HepG2 (cell line): Measurements from ENCODE around the gene RUNDC1. TPM values are rescaled to one million over a fixed set of nuclear protein-coding genes. Genes with fewer than 3 reads are reported as not detected.

ENCODE experiments used
- CREB1 ChIP-seq, 2 experiments: fragments of 450-650 bp in 1 of 2; IDR thresholded peaks; 2 replicates each; pipeline ENCODE4 v1.6.1; 2016 to 2017; ENCODE audit warnings: control low read depth in 1 of 2, mild to moderate bottlenecking in 1 of 2, missing compliant biosample characterization in 1 of 2, missing genetic modification characterization in 1 of 2
- KMT2B ChIP-seq: IDR thresholded peaks from 2 replicates; pipeline ENCODE4 v1.6.1; 2016; ENCODE audit warnings: missing genetic modification reagents, missing compliant biosample characterization
- NR2F1 ChIP-seq, 2 experiments: fragments of 450-650 bp in 1 of 2; formaldehyde crosslinking in 1 of 2; IDR thresholded peaks; 2 replicates each; pipeline versions ENCODE4 v1.5.0 to v1.6.1; 2016 to 2020; ENCODE audit warnings: mild to moderate bottlenecking in 1 of 2, missing compliant biosample characterization in 1 of 2, missing genetic modification reagents in 1 of 2, moderate library complexity in 1 of 2
- PBX2 ChIP-seq: IDR thresholded peaks from 2 replicates; pipeline ENCODE4 v1.6.1; 2016; ENCODE audit warnings: control low read depth
- RAD21 ChIP-seq: fragments of 450-650 bp; formaldehyde crosslinking; IDR thresholded peaks from 2 replicates; pipeline ENCODE4 v1.5.0; 2020; ENCODE audit warnings: mild to moderate bottlenecking
- TERF1 ChIP-seq: sonication (generic); formaldehyde crosslinking; IDR thresholded peaks from 2 replicates; pipeline ENCODE4 v1.8.0; 2022; ENCODE audit warnings: mild to moderate bottlenecking, missing genetic modification reagents, moderate library complexity
- THAP11 ChIP-seq: IDR thresholded peaks from 2 replicates; pipeline ENCODE4 v1.6.1; 2016; ENCODE audit warnings: missing biosample characterization, missing genetic modification reagents
- TOPORS ChIP-seq: sonication (generic); formaldehyde crosslinking; IDR thresholded peaks from 2 replicates; pipeline ENCODE4 v1.8.0; 2023; ENCODE audit warnings: mild to moderate bottlenecking, missing genetic modification reagents
- ZBTB14 ChIP-seq: sonication (generic); formaldehyde crosslinking; IDR thresholded peaks from 2 replicates; pipeline ENCODE4 v1.4.0; 2020; ENCODE audit warnings: missing genetic modification reagents
- ZFAT ChIP-seq: sonication (generic); formaldehyde crosslinking; conservative IDR thresholded peaks from 2 replicates; pipeline ENCODE4 v1.8.1; 2023; ENCODE audit warnings: missing genetic modification reagents, inconsistent platforms
- ZHX1 ChIP-seq: sonication (generic); formaldehyde crosslinking; IDR thresholded peaks from 2 replicates; pipeline ENCODE4 v1.8.1; 2022; ENCODE audit warnings: low read depth, mild to moderate bottlenecking, missing genetic modification reagents
- ZMYM3 ChIP-seq: sonication (generic); formaldehyde crosslinking; IDR thresholded peaks from 2 replicates; pipeline ENCODE4 v1.5.1; 2020; ENCODE audit warnings: mild to moderate bottlenecking, missing genetic modification reagents
- ZNF235 ChIP-seq: sonication (generic); formaldehyde crosslinking; IDR thresholded peaks from 2 replicates; pipeline ENCODE4 v1.8.1; 2023; ENCODE audit warnings: mild to moderate bottlenecking, missing genetic modification reagents, borderline replicate concordance
- ZNF350 ChIP-seq: sonication (generic); formaldehyde crosslinking; IDR thresholded peaks from 2 replicates; pipeline ENCODE4 v1.4.0; 2020; ENCODE audit warnings: mild to moderate bottlenecking, low read depth, missing genetic modification reagents, borderline replicate concordance
- ZNF382 ChIP-seq: sonication (generic); formaldehyde crosslinking; IDR thresholded peaks from 2 replicates; pipeline ENCODE4 v1.5.0; 2020; ENCODE audit warnings: missing genetic modification reagents, mild to moderate bottlenecking, borderline replicate concordance
- polyA plus RNA-seq, 8 experiments: library from polyadenylated mRNA; depleted of rRNA in 3 of 8; stranded (reverse) in 7 of 8; unstranded in 1 of 8; fragments of >200 nt; fragmentation: Illumina TruSeq in 4 of 8; extraction: Trizol in 4 of 8; gene quantifications; 2 replicates each; pipeline versions ENCODE4 v1.2.1 to v1.2.3, GENCODE V29; 2011 to 2016; ENCODE audit warnings: low read depth in 4 of 8, missing spikeins in 1 of 8, mixed read lengths in 1 of 8; ENCODE audit not compliant: insufficient read depth in 1 of 8
- total RNA-seq, 5 experiments: library from RNA; depleted of rRNA; stranded (reverse); fragments of >200 nt; fragmentation: Illumina TruSeq; extraction: Trizol; gene quantifications; 2 replicates each; pipeline ENCODE4 v1.2.3, GENCODE V29; 2016; ENCODE audit warnings: low read depth in 1 of 5
- TF ChIP-seq, protein P1 (sequence below): sonication (generic); formaldehyde crosslinking; IDR thresholded peaks from 2 replicates; pipeline ENCODE4 v1.9.0; 2022; ENCODE audit warnings: missing genetic modification reagents, mild to moderate bottlenecking, borderline replicate concordance
- TF ChIP-seq, protein P2 (sequence below): fragments of 450-650 bp; IDR thresholded peaks from 2 replicates; pipeline ENCODE4 v1.6.1; 2017; ENCODE audit warnings: mild to moderate bottlenecking

RUNDC1 gene
- total and polyA plus RNA-seq, 2 of the 13 experiments (the other 11 are each of a cell fraction or from before 2014, with no cell fraction given) = 10.3 to 11.4 TPM

GRCh38 chr17:42979511-42980273 lies 673 bp upstream of the RUNDC1 start, which contains the start of gene PTGES3L (continued):
- TF ChIP-seq, protein P1, sequence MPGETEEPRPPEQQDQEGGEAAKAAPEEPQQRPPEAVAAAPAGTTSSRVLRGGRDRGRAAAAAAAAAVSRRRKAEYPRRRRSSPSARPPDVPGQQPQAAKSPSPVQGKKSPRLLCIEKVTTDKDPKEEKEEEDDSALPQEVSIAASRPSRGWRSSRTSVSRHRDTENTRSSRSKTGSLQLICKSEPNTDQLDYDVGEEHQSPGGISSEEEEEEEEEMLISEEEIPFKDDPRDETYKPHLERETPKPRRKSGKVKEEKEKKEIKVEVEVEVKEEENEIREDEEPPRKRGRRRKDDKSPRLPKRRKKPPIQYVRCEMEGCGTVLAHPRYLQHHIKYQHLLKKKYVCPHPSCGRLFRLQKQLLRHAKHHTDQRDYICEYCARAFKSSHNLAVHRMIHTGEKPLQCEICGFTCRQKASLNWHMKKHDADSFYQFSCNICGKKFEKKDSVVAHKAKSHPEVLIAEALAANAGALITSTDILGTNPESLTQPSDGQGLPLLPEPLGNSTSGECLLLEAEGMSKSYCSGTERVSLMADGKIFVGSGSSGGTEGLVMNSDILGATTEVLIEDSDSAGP (CRISPR knock-in tag) = no peak
- TF ChIP-seq KMT2B (CRISPR knock-in tag) = no peak; the same call in 1 of the 2 replicates
- no peak for TF ChIP-seq CREB1 (IDR thresholded peaks at IDR 0.05)
- TF ChIP-seq CREB1 (CRISPR knock-in tag; IDR thresholded peaks at IDR 0.05) = no peak
- no peak for TF ChIP-seq PBX2 (CRISPR knock-in tag)
- TF ChIP-seq ZBTB14 (CRISPR knock-in tag) = no peak
- TF ChIP-seq ZFAT (CRISPR knock-in tag) = no peak
- TF ChIP-seq, protein P2, sequence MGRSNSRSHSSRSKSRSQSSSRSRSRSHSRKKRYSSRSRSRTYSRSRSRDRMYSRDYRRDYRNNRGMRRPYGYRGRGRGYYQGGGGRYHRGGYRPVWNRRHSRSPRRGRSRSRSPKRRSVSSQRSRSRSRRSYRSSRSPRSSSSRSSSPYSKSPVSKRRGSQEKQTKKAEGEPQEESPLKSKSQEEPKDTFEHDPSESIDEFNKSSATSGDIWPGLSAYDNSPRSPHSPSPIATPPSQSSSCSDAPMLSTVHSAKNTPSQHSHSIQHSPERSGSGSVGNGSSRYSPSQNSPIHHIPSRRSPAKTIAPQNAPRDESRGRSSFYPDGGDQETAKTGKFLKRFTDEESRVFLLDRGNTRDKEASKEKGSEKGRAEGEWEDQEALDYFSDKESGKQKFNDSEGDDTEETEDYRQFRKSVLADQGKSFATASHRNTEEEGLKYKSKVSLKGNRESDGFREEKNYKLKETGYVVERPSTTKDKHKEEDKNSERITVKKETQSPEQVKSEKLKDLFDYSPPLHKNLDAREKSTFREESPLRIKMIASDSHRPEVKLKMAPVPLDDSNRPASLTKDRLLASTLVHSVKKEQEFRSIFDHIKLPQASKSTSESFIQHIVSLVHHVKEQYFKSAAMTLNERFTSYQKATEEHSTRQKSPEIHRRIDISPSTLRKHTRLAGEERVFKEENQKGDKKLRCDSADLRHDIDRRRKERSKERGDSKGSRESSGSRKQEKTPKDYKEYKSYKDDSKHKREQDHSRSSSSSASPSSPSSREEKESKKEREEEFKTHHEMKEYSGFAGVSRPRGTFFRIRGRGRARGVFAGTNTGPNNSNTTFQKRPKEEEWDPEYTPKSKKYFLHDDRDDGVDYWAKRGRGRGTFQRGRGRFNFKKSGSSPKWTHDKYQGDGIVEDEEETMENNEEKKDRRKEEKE = no peak
- no peak for TF ChIP-seq TOPORS
- no peak for TF ChIP-seq NR2F1 (CRISPR knock-in tag; IDR thresholded peaks at IDR 0.05)
- TF ChIP-seq ZMYM3 (CRISPR knock-in tag) = no peak
- no peak for TF ChIP-seq RAD21
- TF ChIP-seq ZHX1 (CRISPR knock-in tag) = no peak; the same call in 1 of the 2 replicates
- TF ChIP-seq ZNF382 (CRISPR knock-in tag) = no peak
- TF ChIP-seq TERF1 = no peak
- no peak for TF ChIP-seq ZNF350 (CRISPR knock-in tag)
- 0 out of 2 replicates have a peak, but pooled peaks have one; percentile 23 for TF ChIP-seq ZNF235 (CRISPR knock-in tag)
- no peak for TF ChIP-seq THAP11 (CRISPR knock-in tag)
